Liver (tissue), 9 donors: ENCODE results near the gene GMPR. TPM values are rescaled to one million over a fixed set of nuclear protein-coding genes. Genes with fewer than 3 reads are reported as not detected.

Experiments used
- DNase-seq: peaks from one replicate; pipeline ENCODE4 v3.0.0-alpha.2; 2017; ENCODE audit warnings: low spot score
- H3K27ac ChIP-seq, 2 donors: one replicate each; pipeline ENCODE4 v1.7.0; 2013; ENCODE audit warnings: inconsistent platforms in 2 of 2, low read length in 2 of 2, control low read depth in 1 of 2, low read depth in 1 of 2, mild to moderate bottlenecking in 1 of 2
- H3K27me3 ChIP-seq, 4 donors: one replicate each; pipeline versions ENCODE4 v1.6.1 to v1.7.0; 2013; ENCODE audit warnings: low read length in 3 of 4, inconsistent platforms in 1 of 4, mild to moderate bottlenecking in 1 of 4, moderate library complexity in 1 of 4; ENCODE audit not compliant: control insufficient read depth in 4 of 4, insufficient read depth in 4 of 4
- H3K36me3 ChIP-seq, 4 donors: one replicate each; pipeline versions ENCODE4 v1.6.1 to v1.7.0; 2013; ENCODE audit warnings: low read length in 3 of 4, mild to moderate bottlenecking in 3 of 4, low read depth in 1 of 4, moderate library complexity in 1 of 4; ENCODE audit not compliant: control insufficient read depth in 4 of 4, insufficient read depth in 3 of 4
- H3K4me1 ChIP-seq, 4 donors: one replicate each; pipeline versions ENCODE4 v1.6.1 to v1.7.0; 2013; ENCODE audit warnings: low read length in 3 of 4, mild to moderate bottlenecking in 3 of 4, moderate library complexity in 1 of 4; ENCODE audit not compliant: control insufficient read depth in 4 of 4, insufficient read depth in 4 of 4
- H3K4me3 ChIP-seq, 3 donors: one replicate each; pipeline versions ENCODE4 v1.6.1 to v1.7.0; 2013; ENCODE audit warnings: low read length in 3 of 3, control low read depth in 1 of 3, low read depth in 1 of 3, mild to moderate bottlenecking in 1 of 3
- H3K9ac ChIP-seq, 2 donors: one replicate each; pipeline ENCODE4 v1.7.0; 2013; ENCODE audit warnings: low read length in 2 of 2, mild to moderate bottlenecking in 2 of 2, moderate library complexity in 2 of 2, control low read depth in 1 of 2, low read depth in 1 of 2
- H3K9me3 ChIP-seq, 4 donors: one replicate each; pipeline versions ENCODE4 v1.6.1 to v1.7.0; 2013; ENCODE audit warnings: low read length in 3 of 4; ENCODE audit not compliant: control insufficient read depth in 4 of 4
- EGR1 ChIP-seq, 2 donors: IDR thresholded peaks; 2 replicates each; pipeline ENCODE4 v1.6.1; 2016 to 2018; ENCODE audit warnings: antibody characterized with exemption in 2 of 2, low read depth in 2 of 2
- FOXA2 ChIP-seq: IDR thresholded peaks from 2 replicates; pipeline ENCODE4 v1.6.1; 2016; ENCODE audit warnings: antibody characterized with exemption
- GABPA ChIP-seq, 2 donors: IDR thresholded peaks in 1 of 2; conservative IDR thresholded peaks in 1 of 2; 2 replicates each; pipeline ENCODE4 v1.6.1; 2016; ENCODE audit warnings: antibody characterized with exemption in 2 of 2, mild to moderate bottlenecking in 1 of 2, moderate library complexity in 1 of 2
- HNF4A ChIP-seq, 2 donors: conservative IDR thresholded peaks; 2 replicates each; pipeline ENCODE4 v1.6.1; 2016; ENCODE audit warnings: antibody characterized with exemption in 2 of 2, mild to moderate bottlenecking in 2 of 2
- HNF4G ChIP-seq: IDR thresholded peaks from 2 replicates; pipeline ENCODE4 v1.6.1; 2016; ENCODE audit warnings: antibody characterized with exemption
- JUND ChIP-seq, 2 donors: IDR thresholded peaks; 2 replicates each; pipeline ENCODE4 v1.6.1; 2016; ENCODE audit warnings: antibody characterized with exemption in 2 of 2
- NR2F2 ChIP-seq: IDR thresholded peaks from 2 replicates; pipeline ENCODE4 v1.6.1; 2016; ENCODE audit warnings: antibody characterized with exemption
- SP1 ChIP-seq: IDR thresholded peaks from 2 replicates; pipeline ENCODE4 v1.6.1; 2018; ENCODE audit warnings: antibody characterized with exemption, mild to moderate bottlenecking
- TAF1 ChIP-seq: conservative IDR thresholded peaks from 2 replicates; pipeline ENCODE4 v1.6.1; 2016; ENCODE audit warnings: antibody characterized with exemption, mild to moderate bottlenecking
- YY1 ChIP-seq: IDR thresholded peaks from 2 replicates; pipeline ENCODE4 v1.6.1; 2016; ENCODE audit warnings: antibody characterized with exemption, mild to moderate bottlenecking
- WGBS: extraction: QIAGEN DNeasy Blood & Tissue Kit; methylation state at CpG from one replicate; pipeline ENCODE4 v1.1.7; 2013; 5-methylcytosine and 5-hydroxymethylcytosine counted together
- polyA plus RNA-seq, 2 donors: library from polyadenylated mRNA; stranded (reverse) in 1 of 2; unstranded in 1 of 2; fragments of 200-250 nt in 1 of 2; fragments of >200 nt in 1 of 2; fragmentation: Nextera tagmentation in 1 of 2; extraction: Ambion mirVana in 1 of 2; gene quantifications; one replicate each; pipeline versions ENCODE4 v1.2.1 to v1.2.3, GENCODE V29; 2013 to 2015
- total RNA-seq, 2 donors: library from RNA; depleted of rRNA; stranded (reverse); fragments of >200 nt; gene quantifications; one replicate each; pipeline ENCODE4 v1.2.3, GENCODE V29; 2014
- TF ChIP-seq, protein P1 (sequence below): IDR thresholded peaks from 2 replicates; pipeline ENCODE4 v1.6.1; 2016; ENCODE audit warnings: antibody characterized with exemption, mild to moderate bottlenecking
- TF ChIP-seq, protein P2 (sequence below): IDR thresholded peaks from 2 replicates; pipeline ENCODE4 v1.6.1; 2016; ENCODE audit warnings: antibody characterized with exemption
- TF ChIP-seq, protein P3 (sequence below): fragments of 150-350 bp; IDR thresholded peaks from 2 replicates; pipeline ENCODE4 v1.5.1; 2017; ENCODE audit warnings: improper control_type of control experiment, low read depth, low read length; ENCODE audit not compliant: missing input control
- TF ChIP-seq, protein P4 (sequence below): IDR thresholded peaks from 2 replicates; pipeline ENCODE4 v1.6.1; 2016; ENCODE audit warnings: antibody characterized with exemption
- TF ChIP-seq, protein P5 (sequence below): IDR thresholded peaks from 2 replicates; pipeline ENCODE4 v1.6.1; 2016; ENCODE audit warnings: antibody characterized with exemption
- donor health status: healthy.
- donor health status: healthy.
- donor health status: healthy.
- donor health status: healthy.
- donor health status: healthy.

The GMPR gene
- total and polyA plus RNA-seq, 4 donors = 2.1 to 50.2 (median 4.2) TPM

DNA sequence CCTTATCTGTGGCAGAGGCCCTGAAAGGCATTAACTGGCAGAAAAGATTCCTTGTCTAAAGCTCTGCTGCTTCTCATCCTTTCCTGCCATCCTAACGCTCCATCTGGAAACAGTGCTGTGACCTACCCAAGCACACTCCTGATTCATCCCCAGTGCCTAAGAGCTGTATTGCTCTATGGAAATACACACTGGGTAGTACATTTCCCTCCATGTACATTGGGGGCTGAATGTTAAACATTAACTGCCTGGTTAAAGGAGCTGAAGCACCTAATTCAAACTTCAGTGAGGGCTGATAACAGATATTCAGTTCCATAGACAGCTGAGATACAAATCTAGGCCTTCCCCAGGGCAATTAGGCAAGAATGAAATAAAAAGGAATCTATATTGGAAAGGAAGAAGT lies 36.7 kb upstream of the GMPR start:
- Histone ChIP-seq H3K27me3 (no peaks in the 10 kb centered on the region), H3K4me3 (no peak overlapping the region), H3K36me3 (no peaks in the 10 kb centered on the region), H3K4me1 (peaks cover 0 to 2% (median 0%) of the 10 kb centered on the region in 4 donors), H3K27ac (no peak overlapping the region), H3K9me3 (no peaks in the 10 kb centered on the region), H3K9ac (no peak overlapping the region)
- WGBS = 96% methylated on average over 1 of the region's 1 CpG
- TF ChIP-seq, protein P1, sequence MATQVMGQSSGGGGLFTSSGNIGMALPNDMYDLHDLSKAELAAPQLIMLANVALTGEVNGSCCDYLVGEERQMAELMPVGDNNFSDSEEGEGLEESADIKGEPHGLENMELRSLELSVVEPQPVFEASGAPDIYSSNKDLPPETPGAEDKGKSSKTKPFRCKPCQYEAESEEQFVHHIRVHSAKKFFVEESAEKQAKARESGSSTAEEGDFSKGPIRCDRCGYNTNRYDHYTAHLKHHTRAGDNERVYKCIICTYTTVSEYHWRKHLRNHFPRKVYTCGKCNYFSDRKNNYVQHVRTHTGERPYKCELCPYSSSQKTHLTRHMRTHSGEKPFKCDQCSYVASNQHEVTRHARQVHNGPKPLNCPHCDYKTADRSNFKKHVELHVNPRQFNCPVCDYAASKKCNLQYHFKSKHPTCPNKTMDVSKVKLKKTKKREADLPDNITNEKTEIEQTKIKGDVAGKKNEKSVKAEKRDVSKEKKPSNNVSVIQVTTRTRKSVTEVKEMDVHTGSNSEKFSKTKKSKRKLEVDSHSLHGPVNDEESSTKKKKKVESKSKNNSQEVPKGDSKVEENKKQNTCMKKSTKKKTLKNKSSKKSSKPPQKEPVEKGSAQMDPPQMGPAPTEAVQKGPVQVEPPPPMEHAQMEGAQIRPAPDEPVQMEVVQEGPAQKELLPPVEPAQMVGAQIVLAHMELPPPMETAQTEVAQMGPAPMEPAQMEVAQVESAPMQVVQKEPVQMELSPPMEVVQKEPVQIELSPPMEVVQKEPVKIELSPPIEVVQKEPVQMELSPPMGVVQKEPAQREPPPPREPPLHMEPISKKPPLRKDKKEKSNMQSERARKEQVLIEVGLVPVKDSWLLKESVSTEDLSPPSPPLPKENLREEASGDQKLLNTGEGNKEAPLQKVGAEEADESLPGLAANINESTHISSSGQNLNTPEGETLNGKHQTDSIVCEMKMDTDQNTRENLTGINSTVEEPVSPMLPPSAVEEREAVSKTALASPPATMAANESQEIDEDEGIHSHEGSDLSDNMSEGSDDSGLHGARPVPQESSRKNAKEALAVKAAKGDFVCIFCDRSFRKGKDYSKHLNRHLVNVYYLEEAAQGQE = no peak
- no peak for TF ChIP-seq GABPA (IDR thresholded peaks at IDR 0.05 in 1 of 2, conservative IDR thresholded peaks at IDR 0.05 in 1 of 2)
- no peak for TF ChIP-seq TAF1
- no peak for TF ChIP-seq YY1
- TF ChIP-seq EGR1 (IDR thresholded peaks at IDR 0.05; ENCODE audit: low read depth in 2 of 2) = no peak
- no peak for TF ChIP-seq NR2F2
- no peak for TF ChIP-seq FOXA2
- TF ChIP-seq HNF4G = no peak
- no peak for TF ChIP-seq HNF4A (conservative IDR thresholded peaks at IDR 0.05)
- TF ChIP-seq, protein P2, sequence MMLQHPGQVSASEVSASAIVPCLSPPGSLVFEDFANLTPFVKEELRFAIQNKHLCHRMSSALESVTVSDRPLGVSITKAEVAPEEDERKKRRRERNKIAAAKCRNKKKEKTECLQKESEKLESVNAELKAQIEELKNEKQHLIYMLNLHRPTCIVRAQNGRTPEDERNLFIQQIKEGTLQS = no peak
- TF ChIP-seq, protein P3, sequence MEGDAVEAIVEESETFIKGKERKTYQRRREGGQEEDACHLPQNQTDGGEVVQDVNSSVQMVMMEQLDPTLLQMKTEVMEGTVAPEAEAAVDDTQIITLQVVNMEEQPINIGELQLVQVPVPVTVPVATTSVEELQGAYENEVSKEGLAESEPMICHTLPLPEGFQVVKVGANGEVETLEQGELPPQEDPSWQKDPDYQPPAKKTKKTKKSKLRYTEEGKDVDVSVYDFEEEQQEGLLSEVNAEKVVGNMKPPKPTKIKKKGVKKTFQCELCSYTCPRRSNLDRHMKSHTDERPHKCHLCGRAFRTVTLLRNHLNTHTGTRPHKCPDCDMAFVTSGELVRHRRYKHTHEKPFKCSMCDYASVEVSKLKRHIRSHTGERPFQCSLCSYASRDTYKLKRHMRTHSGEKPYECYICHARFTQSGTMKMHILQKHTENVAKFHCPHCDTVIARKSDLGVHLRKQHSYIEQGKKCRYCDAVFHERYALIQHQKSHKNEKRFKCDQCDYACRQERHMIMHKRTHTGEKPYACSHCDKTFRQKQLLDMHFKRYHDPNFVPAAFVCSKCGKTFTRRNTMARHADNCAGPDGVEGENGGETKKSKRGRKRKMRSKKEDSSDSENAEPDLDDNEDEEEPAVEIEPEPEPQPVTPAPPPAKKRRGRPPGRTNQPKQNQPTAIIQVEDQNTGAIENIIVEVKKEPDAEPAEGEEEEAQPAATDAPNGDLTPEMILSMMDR = no peak
- DNase-seq = no peak

DNA sequence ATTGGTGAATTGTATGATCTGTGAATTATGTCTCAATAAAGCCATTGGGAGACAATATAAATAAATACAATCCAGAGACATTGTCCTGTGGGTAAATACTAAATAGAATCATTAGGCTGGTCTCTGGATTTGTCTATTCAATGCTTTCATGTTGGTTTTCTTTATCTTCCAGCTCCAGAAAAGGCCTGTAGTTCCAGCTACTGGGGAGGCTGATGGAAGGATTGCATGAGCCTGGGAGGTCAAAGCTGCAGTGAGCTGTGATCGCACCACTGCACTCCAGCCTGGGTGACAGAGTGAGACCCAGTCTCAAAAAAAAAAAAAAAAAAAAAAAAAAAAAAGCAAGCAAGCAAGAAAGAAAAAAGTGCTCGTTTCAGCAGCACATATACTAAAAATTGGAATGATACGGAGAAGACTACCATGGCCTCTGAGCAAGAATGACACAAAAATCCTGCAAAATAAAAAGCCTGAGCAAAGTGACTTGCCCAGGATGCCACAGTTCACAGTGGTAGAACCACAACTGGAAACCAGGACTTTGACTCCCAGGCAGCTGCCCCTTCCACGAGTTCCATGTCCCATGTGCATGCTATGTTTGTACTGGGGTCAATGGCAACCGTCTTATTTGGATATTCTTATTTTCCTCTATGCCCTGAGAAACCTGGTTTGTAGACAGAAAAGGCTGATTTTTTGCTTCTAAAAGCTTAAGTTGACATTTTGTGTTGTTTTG lies 33.6 kb upstream of the GMPR start:
- H3K4me3 ChIP-seq = no peak overlapping the region
- 62% methylated on average over 5 of the region's 5 CpGs for WGBS
- H3K27ac ChIP-seq = no peak overlapping the region
- H3K36me3 ChIP-seq = no peaks in the 10 kb centered on the region
- no peak for DNase-seq
- H3K9ac ChIP-seq = no peak overlapping the region
- no peaks in the 10 kb centered on the region for H3K4me1 ChIP-seq
- H3K9me3 ChIP-seq = no peaks in the 10 kb centered on the region
- no peaks in the 10 kb centered on the region for H3K27me3 ChIP-seq
- TF ChIP-seq GABPA (IDR thresholded peaks at IDR 0.05 in 1 of 2, conservative IDR thresholded peaks at IDR 0.05 in 1 of 2) (no peak), HNF4A (conservative IDR thresholded peaks at IDR 0.05) (no peak), FOXA2 (no peak), EGR1 (IDR thresholded peaks at IDR 0.05; ENCODE audit: low read depth in 2 of 2) (no peak), JUND (IDR thresholded peaks at IDR 0.05) (no peak), TAF1 (no peak), SP1 (no peak), YY1 (no peak)
- TF ChIP-seq, protein P4, sequence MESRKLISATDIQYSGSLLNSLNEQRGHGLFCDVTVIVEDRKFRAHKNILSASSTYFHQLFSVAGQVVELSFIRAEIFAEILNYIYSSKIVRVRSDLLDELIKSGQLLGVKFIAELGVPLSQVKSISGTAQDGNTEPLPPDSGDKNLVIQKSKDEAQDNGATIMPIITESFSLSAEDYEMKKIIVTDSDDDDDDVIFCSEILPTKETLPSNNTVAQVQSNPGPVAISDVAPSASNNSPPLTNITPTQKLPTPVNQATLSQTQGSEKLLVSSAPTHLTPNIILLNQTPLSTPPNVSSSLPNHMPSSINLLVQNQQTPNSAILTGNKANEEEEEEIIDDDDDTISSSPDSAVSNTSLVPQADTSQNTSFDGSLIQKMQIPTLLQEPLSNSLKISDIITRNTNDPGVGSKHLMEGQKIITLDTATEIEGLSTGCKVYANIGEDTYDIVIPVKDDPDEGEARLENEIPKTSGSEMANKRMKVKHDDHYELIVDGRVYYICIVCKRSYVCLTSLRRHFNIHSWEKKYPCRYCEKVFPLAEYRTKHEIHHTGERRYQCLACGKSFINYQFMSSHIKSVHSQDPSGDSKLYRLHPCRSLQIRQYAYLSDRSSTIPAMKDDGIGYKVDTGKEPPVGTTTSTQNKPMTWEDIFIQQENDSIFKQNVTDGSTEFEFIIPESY = no peak
- TF ChIP-seq, protein P1 = no peak
- TF ChIP-seq, protein P5, sequence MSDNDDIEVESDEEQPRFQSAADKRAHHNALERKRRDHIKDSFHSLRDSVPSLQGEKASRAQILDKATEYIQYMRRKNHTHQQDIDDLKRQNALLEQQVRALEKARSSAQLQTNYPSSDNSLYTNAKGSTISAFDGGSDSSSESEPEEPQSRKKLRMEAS = no peak
- TF ChIP-seq, protein P2 = no peak
- TF ChIP-seq, protein P3 = no peak
